Immature natural killer cell (primary cell): ENCODE data around the gene PRKG1. TPM values are rescaled to one million over a fixed set of nuclear protein-coding genes. Genes with fewer than 3 reads are reported as not detected.
"Not testable (repeated sequence)": the region's sequence is repeated elsewhere in the genome, so short reads cannot be mapped to it uniquely, and the experiment has no call there.

ENCODE experiments used
- DNase-seq, 3 donors: peaks; one replicate each; pipeline ENCODE4 v3.0.0; 2022; ENCODE audit warnings: mixed read lengths in 1 of 3
- H3K27ac Mint-ChIP-seq, 6 donors: one replicate each; pipeline ENCODE4 v1.8.0; 2020; ENCODE audit warnings: mixed read lengths in 6 of 6, mild to moderate bottlenecking in 5 of 6, inconsistent platforms in 4 of 6, moderate library complexity in 3 of 6
- H3K27me3 Mint-ChIP-seq, 3 donors: one replicate each; pipeline ENCODE4 v1.8.0; 2020 to 2021; ENCODE audit warnings: low read depth in 3 of 3, mild to moderate bottlenecking in 3 of 3, mixed read lengths in 3 of 3, moderate library complexity in 3 of 3, inconsistent platforms in 1 of 3
- H3K36me3 Mint-ChIP-seq, 3 donors: one replicate each; pipeline ENCODE4 v1.8.0; 2020; ENCODE audit warnings: mixed read lengths in 3 of 3, inconsistent platforms in 2 of 3, mild to moderate bottlenecking in 2 of 3
- H3K4me1 Mint-ChIP-seq, 2 donors: one replicate each; pipeline ENCODE4 v1.8.0; 2020; ENCODE audit warnings: inconsistent platforms in 2 of 2, mild to moderate bottlenecking in 2 of 2, mixed read lengths in 2 of 2, moderate library complexity in 1 of 2
- H3K4me3 Mint-ChIP-seq, 5 donors: one replicate each; pipeline ENCODE4 v1.8.0; 2020; ENCODE audit warnings: mild to moderate bottlenecking in 5 of 5, mixed read lengths in 5 of 5, inconsistent platforms in 3 of 5, moderate library complexity in 3 of 5
- H3K9me3 Mint-ChIP-seq, 6 donors: one replicate each; pipeline ENCODE4 v1.8.0; 2020; ENCODE audit warnings: mild to moderate bottlenecking in 6 of 6, mixed read lengths in 6 of 6, inconsistent platforms in 4 of 6, moderate library complexity in 3 of 6
- polyA plus RNA-seq, 3 donors: library from polyadenylated mRNA; unstranded; fragments of 300-500 nt; fragmentation: Illumina TruSeq; gene quantifications; one replicate each; pipeline ENCODE4 v1.2.3, GENCODE V29; 2021

The PRKG1 gene
- polyA plus RNA-seq, 3 donors from 2014 or later: 0.46 TPM; not detected in 2

DNA sequence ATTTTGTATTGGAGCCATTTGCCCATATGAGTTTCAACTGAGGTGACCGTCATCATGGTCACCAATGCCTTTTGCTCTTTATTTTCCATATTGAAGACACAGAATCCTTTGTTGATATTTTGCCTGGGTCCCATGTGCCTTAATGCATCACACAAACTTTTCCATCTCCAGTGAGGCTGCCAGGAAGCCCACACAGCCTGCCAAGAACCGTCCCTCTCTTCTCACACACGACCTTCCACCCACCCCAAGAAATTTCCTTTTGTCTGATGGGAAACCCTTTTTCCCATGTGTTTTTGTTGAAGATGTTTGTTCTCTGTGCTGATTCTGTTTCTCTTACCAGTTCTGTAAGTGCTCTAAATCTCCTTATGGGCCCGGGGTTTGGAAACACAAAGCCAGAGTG is 456.3 kb downstream of the PRKG1 start:
- no peak overlapping the region for H3K4me3 Mint-ChIP-seq
- no peaks in the 10 kb centered on the region for H3K36me3 Mint-ChIP-seq
- no peak for DNase-seq
- no peak overlapping the region for H3K27ac Mint-ChIP-seq
- peaks cover 0 to 3% (median 0%) of the 10 kb centered on the region in 3 donors for H3K27me3 Mint-ChIP-seq
- H3K9me3 Mint-ChIP-seq: peaks cover 0 to 5% (median 0%) of the 10 kb centered on the region in 6 donors
- H3K4me1 Mint-ChIP-seq: no peaks in the 10 kb centered on the region

DNA sequence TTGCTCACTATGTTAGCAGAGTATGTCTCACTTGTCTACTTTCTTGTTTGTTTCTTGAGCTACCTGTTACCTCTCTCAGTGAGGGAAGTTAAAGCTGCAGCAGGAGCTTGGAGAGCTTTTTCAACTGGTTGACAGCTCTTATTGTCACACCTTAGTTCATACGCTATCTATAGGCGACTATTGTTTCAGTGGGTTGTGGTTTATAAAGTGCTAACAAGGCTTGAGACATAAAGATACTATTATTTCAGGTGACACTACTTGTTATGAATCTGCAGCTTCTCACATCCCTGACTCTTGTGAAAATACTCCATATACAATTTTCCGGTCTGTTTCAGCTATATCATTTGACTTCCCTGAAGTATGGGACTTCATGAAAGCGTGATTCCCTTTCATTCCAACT is 457.8 kb downstream of the PRKG1 start:
- Mint-ChIP-seq H3K4me1 (no peaks in the 10 kb centered on the region), H3K36me3 (no peaks in the 10 kb centered on the region), H3K4me3 (no peak overlapping the region), H3K27ac (no peak overlapping the region), H3K9me3 (peaks cover 0 to 5% (median 0%) of the 10 kb centered on the region in 6 donors), H3K27me3 (peaks cover 0 to 3% (median 1%) of the 10 kb centered on the region in 3 donors)
- no peak for DNase-seq

DNA sequence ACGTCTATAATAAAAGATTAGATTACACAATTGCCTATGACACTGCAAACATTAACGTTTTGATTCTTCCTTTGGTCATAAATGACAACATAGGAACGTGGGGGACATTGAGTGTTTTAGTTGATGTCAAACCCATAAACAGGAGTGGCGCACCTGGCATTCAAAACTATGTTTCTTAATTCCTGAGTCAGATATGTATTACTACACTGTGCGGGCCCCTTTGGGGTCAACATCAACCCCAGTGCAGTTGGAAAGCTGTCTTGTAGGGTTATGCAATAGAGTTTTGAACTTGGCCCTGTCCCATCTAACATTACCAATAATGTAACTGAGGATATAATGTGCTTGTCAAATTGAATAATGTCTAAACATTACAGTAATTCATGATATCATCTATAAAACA is 468.6 kb downstream of the PRKG1 start:
- Mint-ChIP-seq H3K36me3 (no peaks in the 10 kb centered on the region), H3K27me3 (no peaks in the 10 kb centered on the region), H3K4me3 (no peak overlapping the region), H3K9me3 (peaks cover 0 to 1% (median 0%) of the 10 kb centered on the region in 6 donors), H3K27ac (no peak overlapping the region), H3K4me1 (no peaks in the 10 kb centered on the region)
- no peak for DNase-seq

DNA sequence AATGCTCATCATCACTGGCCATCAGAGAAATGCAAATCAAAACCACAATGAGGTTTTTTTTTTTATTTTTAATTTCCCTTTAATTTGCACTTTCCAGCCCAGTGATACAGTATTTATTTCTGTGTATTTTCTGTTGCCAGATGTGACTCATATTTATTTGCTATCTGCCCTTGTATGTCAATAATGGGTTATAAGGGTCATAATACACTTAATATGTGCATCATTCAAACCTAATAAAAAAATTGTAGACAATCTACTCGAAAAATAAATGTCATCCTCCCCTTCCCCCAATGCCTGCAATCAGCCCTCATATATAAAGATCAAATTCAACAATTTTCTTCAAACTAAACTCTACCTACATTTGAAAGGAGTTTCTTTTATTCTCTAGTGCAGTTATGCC is 470.6 kb downstream of the PRKG1 start:
- H3K27me3 Mint-ChIP-seq: no peaks in the 10 kb centered on the region
- H3K27ac Mint-ChIP-seq: no peak overlapping the region
- no peaks in the 10 kb centered on the region for H3K36me3 Mint-ChIP-seq
- no peak for DNase-seq
- no peak overlapping the region for H3K4me3 Mint-ChIP-seq
- no peaks in the 10 kb centered on the region for H3K4me1 Mint-ChIP-seq
- peaks cover 0 to 1% (median 0%) of the 10 kb centered on the region in 6 donors for H3K9me3 Mint-ChIP-seq

DNA sequence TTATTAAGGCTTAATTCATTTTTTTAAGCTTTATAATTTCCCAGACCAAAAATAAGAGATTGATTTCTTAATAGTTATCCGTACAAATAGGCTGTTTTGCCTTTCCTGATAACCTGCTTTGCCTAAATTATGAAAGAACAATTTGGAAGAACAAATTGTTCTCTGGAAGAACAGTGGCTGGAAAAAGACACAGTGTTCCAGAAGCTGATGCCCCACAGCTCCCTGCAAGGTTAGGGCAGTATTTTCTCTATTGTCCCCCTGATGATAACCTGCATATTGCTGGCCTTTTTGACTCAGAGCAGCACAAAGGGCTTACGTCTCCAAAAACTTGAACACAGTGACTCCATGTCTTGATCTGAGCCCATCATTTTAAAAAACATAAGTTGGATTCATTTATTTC is 473.7 kb downstream of the PRKG1 start:
- DNase-seq: no peak
- Mint-ChIP-seq H3K4me3 (no peak overlapping the region), H3K36me3 (no peaks in the 10 kb centered on the region), H3K27ac (no peak overlapping the region), H3K4me1 (no peaks in the 10 kb centered on the region), H3K9me3 (peaks cover 0 to 1% (median 0%) of the 10 kb centered on the region in 6 donors), H3K27me3 (no peaks in the 10 kb centered on the region)

DNA sequence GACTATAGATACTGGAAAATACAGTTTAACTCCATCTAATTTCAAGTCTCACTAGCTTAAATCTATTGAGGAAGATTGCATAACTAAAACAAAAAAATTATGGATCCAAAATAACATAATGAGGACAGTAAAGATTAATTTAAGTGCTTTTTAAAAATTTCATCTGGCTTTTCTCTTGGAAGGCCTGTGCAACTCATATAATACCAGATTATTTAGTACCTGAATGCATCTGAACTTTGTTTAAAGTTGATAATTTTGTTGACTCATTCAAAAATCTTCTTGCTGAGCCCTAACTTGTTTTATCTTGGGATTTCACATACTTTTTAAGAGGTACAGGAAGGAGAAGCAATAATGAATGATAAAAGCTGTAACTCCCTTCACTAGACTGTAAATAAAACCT is 478.6 kb downstream of the PRKG1 start:
- no peak overlapping the region for H3K27ac Mint-ChIP-seq
- H3K4me1 Mint-ChIP-seq: no peaks in the 10 kb centered on the region
- no peaks in the 10 kb centered on the region for H3K36me3 Mint-ChIP-seq
- no peak for DNase-seq
- peaks cover 0 to 2% (median 0%) of the 10 kb centered on the region in 6 donors for H3K9me3 Mint-ChIP-seq
- H3K4me3 Mint-ChIP-seq: no peak overlapping the region
- peaks cover 0 to 2% (median 2%) of the 10 kb centered on the region in 3 donors for H3K27me3 Mint-ChIP-seq

DNA sequence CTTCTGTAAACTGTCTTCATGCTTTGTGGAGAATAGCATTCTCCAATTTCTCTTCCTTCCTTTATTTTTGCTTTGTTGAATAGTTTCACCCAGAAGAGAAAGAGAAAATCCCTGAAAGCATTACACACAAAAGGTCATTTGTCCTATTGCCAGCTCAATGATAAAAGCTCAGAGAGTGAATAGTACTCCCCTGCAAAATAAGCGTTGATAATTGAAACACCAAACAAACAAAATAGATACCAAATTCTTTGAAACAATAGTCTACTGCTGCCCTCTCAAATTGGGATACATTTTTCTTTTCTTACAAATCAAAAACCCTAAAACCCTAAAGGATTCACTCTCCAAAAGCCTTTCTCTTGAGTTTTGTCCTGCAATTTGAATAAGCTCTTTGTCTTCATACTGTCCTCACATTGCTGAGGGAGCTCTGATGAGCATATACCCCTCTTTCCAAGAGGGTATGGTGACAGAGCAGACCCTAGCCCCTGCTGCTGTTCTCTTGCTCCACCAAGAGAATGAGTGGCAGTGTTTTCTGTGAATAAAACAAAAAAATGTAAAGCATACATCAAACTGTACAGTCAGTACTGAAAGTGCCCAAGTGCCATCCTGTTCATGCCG is 490.7 kb downstream of the PRKG1 start:
- DNase-seq: no peak
- Mint-ChIP-seq H3K4me1 (no peaks in the 10 kb centered on the region), H3K27me3 (no peaks in the 10 kb centered on the region), H3K4me3 (no peak overlapping the region), H3K9me3 (peaks cover 0 to 4% (median 0%) of the 10 kb centered on the region in 6 donors), H3K36me3 (no peaks in the 10 kb centered on the region), H3K27ac (no peak overlapping the region)

DNA sequence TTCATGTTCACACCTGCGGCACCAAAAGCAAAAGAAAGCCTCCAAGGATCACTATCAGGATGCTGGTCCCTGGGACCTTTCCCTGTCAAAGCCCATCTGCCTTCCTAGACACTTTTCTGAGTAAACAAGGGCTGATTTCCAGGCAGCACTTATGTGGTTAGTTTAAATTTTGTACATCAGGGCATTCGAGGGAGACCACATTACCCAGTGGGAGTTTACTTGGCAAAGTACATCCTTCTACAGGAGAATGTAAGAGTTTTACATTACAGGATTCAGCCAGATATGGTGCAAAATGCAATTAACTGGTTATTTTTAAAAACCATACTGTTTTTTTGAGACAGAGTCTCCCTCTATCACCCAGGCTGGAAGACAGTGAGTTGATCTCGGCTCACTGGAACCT is 493.0 kb downstream of the PRKG1 start:
- Mint-ChIP-seq H3K9me3 (peaks cover 0 to 5% (median 0%) of the 10 kb centered on the region in 6 donors), H3K27ac (no peak overlapping the region), H3K36me3 (no peaks in the 10 kb centered on the region), H3K4me1 (no peaks in the 10 kb centered on the region), H3K4me3 (no peak overlapping the region), H3K27me3 (no peaks in the 10 kb centered on the region)
- no peak for DNase-seq

DNA sequence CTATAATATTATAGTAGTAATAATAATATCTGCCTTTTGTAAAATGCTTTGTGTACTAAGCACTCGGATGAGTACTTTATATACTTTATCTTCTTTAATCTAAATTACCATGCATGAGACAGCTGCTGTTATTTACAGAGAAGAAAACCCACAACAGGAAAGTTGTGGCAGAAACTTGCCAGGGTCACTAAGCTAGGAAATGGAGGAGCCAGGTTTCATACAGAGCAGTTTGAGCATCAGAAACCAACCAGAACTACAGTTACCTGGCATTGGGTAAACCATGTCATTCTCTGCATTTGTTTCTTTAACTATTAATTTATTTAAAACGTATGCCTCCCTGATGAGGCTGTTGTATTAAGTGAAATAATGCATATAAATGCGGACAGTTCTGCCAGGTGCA is 495.2 kb downstream of the PRKG1 start:
- no peak overlapping the region for H3K4me3 Mint-ChIP-seq
- no peaks in the 10 kb centered on the region for H3K36me3 Mint-ChIP-seq
- H3K4me1 Mint-ChIP-seq: no peaks in the 10 kb centered on the region
- no peak for DNase-seq
- H3K27me3 Mint-ChIP-seq: no peaks in the 10 kb centered on the region
- no peak overlapping the region for H3K27ac Mint-ChIP-seq
- H3K9me3 Mint-ChIP-seq: peaks cover 0 to 6% (median 0%) of the 10 kb centered on the region in 6 donors

DNA sequence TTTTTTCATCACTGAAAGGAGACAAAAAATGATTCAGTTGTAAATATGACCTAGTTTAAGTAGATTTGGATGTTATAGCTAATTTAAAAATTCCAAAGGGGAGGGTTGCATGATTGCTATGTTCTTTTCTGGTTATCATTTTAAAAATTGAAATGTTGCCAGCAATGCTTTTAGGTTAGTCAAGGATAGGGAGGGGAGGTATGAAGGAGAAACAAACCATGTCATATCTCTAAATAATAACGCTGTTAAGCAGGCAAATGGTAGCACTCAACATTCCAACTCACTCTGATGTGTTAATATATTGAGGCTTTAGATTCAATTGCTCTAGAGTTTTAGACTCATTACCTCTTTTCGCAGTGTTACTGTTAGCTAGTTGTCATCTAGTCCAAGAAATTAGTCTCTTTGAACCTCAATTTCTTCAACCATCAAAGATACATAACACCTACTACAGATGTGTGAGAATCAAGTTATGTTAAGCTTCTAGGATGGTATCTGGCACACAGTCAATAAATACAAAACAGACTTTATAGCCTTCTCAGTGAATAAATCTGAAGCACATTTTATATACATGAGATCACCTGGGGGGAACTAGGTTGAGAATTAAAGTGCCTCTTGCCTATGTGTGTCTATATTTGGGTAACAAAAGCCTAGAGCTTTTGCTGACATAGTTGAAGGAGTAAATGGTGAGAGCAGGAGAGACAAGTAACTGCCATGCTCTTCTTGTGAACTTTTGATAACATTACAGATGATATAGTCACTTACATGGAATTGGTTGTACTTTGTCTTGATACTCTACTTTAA is 500.2 kb downstream of the PRKG1 start:
- no peaks in the 10 kb centered on the region for H3K36me3 Mint-ChIP-seq
- DNase-seq: no peak
- H3K27me3 Mint-ChIP-seq: no peaks in the 10 kb centered on the region
- H3K9me3 Mint-ChIP-seq: peaks cover 0 to 4% (median 3%) of the 10 kb centered on the region in 6 donors
- no peaks in the 10 kb centered on the region for H3K4me1 Mint-ChIP-seq
- H3K27ac Mint-ChIP-seq: no peak overlapping the region
- H3K4me3 Mint-ChIP-seq: no peak overlapping the region

DNA sequence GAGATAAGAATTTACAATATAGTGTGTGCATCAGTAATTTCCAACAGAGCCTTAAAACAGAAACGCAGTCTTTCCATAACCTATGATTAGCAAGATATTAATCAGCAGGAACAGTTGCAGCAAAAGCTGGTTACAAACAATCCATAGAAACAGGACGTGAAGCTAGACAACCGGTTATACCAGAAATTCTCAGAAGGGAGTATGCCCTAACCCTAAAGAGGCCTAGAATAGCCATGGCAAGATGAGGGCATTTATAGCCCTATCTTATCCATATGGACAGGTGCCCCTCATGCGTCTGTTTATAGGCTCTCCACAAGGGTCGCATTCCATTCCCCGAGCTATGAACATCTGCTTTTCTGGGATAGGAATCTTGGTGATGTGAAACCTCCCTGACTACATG is 506.9 kb downstream of the PRKG1 start:
- not testable (repeated sequence) for H3K4me3 Mint-ChIP-seq, DNase-seq, H3K36me3 Mint-ChIP-seq, H3K9me3 Mint-ChIP-seq, H3K27me3 Mint-ChIP-seq, H3K27ac Mint-ChIP-seq, H3K4me1 Mint-ChIP-seq

DNA sequence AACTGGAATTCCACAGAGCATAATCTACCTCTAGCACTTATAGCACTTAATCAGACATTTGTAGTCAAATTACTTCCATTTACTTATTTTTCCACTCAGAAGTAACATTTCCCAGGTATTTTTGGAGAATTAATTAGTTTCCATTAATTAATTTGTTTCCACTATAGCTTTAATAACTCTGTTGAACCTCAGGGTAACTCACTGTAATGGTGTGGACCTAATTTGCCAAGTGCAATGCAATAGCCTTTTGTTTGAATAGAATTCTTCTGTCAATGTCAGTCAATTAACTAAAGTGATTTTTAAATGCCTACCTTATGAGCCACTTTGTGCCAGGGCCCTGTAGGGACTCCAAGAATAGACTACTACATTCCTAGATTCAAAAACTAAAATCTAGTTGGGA is 509.7 kb downstream of the PRKG1 start:
- no peaks in the 10 kb centered on the region for H3K36me3 Mint-ChIP-seq
- H3K9me3 Mint-ChIP-seq: peaks cover 0 to 8% (median 6%) of the 10 kb centered on the region in 6 donors
- no peaks in the 10 kb centered on the region for H3K4me1 Mint-ChIP-seq
- DNase-seq: no peak
- H3K27me3 Mint-ChIP-seq: peaks cover 0 to 2% (median 0%) of the 10 kb centered on the region in 3 donors
- no peak overlapping the region for H3K27ac Mint-ChIP-seq
- no peak overlapping the region for H3K4me3 Mint-ChIP-seq

DNA sequence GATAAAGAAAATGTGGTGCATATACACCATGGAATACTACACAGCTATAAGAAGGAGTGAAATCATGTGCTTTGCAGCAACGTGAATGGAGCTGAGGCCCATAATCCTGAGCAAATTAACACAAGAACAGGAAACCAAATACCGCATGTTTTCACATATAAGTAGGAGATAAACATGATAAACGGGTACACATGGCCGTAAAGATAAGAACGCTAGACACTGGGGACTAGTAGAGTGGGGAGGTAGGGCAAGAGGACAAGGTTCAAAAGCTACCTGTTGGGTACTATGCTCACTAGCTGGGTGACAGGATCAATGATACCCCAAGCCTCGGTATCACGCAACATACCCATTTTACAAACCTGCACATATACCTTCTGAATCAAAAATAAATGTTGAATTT is 511.5 kb downstream of the PRKG1 start:
- H3K27me3 Mint-ChIP-seq: peaks cover 0 to 2% (median 0%) of the 10 kb centered on the region in 3 donors
- H3K9me3 Mint-ChIP-seq: peaks cover 0 to 8% (median 3%) of the 10 kb centered on the region in 6 donors
- no peak for DNase-seq
- no peaks in the 10 kb centered on the region for H3K36me3 Mint-ChIP-seq
- H3K4me1 Mint-ChIP-seq: no peaks in the 10 kb centered on the region
- no peak overlapping the region for H3K4me3 Mint-ChIP-seq
- no peak overlapping the region for H3K27ac Mint-ChIP-seq

DNA sequence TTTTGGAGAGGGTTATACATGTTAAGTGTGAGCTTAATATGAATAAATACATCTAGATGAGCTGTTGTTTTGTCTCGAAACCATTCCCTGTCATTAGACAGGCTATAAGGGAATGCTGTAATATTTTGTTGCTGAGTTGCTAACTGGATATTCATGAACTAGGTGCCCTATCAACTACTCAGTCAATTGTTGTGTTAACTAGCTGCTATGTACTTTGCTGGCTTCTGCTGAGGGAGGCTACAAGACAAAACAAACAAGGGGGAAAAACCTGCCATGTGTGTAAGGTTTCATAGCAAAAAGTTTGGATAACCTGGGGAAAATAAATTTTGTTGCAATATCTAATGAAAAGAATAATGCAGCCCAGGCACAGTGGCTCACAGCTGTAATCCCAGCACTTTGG is 514.7 kb downstream of the PRKG1 start:
- Mint-ChIP-seq H3K4me3 (no peak overlapping the region), H3K4me1 (no peaks in the 10 kb centered on the region), H3K27me3 (peaks cover 0 to 2% (median 0%) of the 10 kb centered on the region in 3 donors), H3K9me3 (peaks cover 0 to 10% (median 0%) of the 10 kb centered on the region in 6 donors), H3K36me3 (no peaks in the 10 kb centered on the region), H3K27ac (no peak overlapping the region)
- DNase-seq: no peak
